ENCODE data around the gene MTG1.

Gene MTG1

GRCh38 chr10:133461841-133462240 lies 67.9 kb downstream of the MTG1 start:
- no peak for TF ChIP-seq CTCF (IDR thresholded peaks at IDR 0.05; ENCODE audit: borderline replicate concordance, insufficient read depth, low read depth, low read length)
- H3K4me3 ChIP-seq (ENCODE audit: low read depth, low read length): no peak overlapping the region

- no peak for TF ChIP-seq CTCF (IDR thresholded peaks at IDR 0.05; ENCODE audit: borderline replicate concordance, insufficient read depth, low read depth, low read length)
- H3K4me3 ChIP-seq (ENCODE audit: low read depth, low read length): no peak overlapping the region
These were observed 68.8 kb downstream of the MTG1 start for GRCh38 chr10:133462512-133463305.

GRCh38 chr10:133464582-133465031 lies 70.7 kb downstream of the MTG1 start:
- no peak overlapping the region for H3K4me3 ChIP-seq (ENCODE audit: low read depth, low read length)
- no peak for TF ChIP-seq CTCF (IDR thresholded peaks at IDR 0.05; ENCODE audit: borderline replicate concordance, insufficient read depth, low read depth, low read length)

- no peak for TF ChIP-seq CTCF (IDR thresholded peaks at IDR 0.05; ENCODE audit: borderline replicate concordance, insufficient read depth, low read depth, low read length)
- no peak overlapping the region for H3K4me3 ChIP-seq (ENCODE audit: low read depth, low read length)
These were observed 71.4 kb downstream of the MTG1 start for GRCh38 chr10:133465191-133465949.

- TF ChIP-seq CTCF (IDR thresholded peaks at IDR 0.05; ENCODE audit: borderline replicate concordance, insufficient read depth, low read depth, low read length): no peak
- no peak overlapping the region for H3K4me3 ChIP-seq (ENCODE audit: low read depth, low read length)
These were observed 72.1 kb downstream of the MTG1 start for GRCh38 chr10:133465950-133466474.

- no peak for TF ChIP-seq CTCF (IDR thresholded peaks at IDR 0.05; ENCODE audit: borderline replicate concordance, insufficient read depth, low read depth, low read length)
- no peak overlapping the region for H3K4me3 ChIP-seq (ENCODE audit: low read depth, low read length)
These were observed 72.8 kb downstream of the MTG1 start for GRCh38 chr10:133466683-133467275.
